HG02840 (cell line): ENCODE results near the gene ABCC5.

ENCODE experiments used
- ATAC-seq: cut with Tn5 transposase; IDR thresholded peaks from one replicate; pipeline ENCODE4 v1.9.1; 2021; ENCODE audit warnings: mild to moderate bottlenecking, moderate library complexity, moderate number of reproducible peaks; ENCODE audit not compliant: unreplicated experiment, low FRiP score

ABCC5 gene

GRCh38 chr3:183981990-183982644, 35.6 kb downstream of the ABCC5 start:
- ATAC-seq, result no peak

- no peak for ATAC-seq
Measured at GRCh38 chr3:183980403-183980802, 37.3 kb downstream of the ABCC5 start.

- ATAC-seq, result no peak
Measured at GRCh38 chr3:183975981-183976662, 41.6 kb downstream of the ABCC5 start.

GRCh38 chr3:183968666-183969245, 48.9 kb downstream of the ABCC5 start:
- ATAC-seq, result no peak

- no peak for ATAC-seq
Measured at GRCh38 chr3:183967693-183968092, 50.0 kb downstream of the ABCC5 start.

- no peak for ATAC-seq
Measured at GRCh38 chr3:183966361-183966791, 51.3 kb downstream of the ABCC5 start.

GRCh38 chr3:183962807-183963206, 54.9 kb downstream of the ABCC5 start:
- ATAC-seq, result no peak

GRCh38 chr3:183959214-183959613, 58.5 kb downstream of the ABCC5 start:
- no peak for ATAC-seq

- ATAC-seq, result no peak
Measured at GRCh38 chr3:183958775-183959174, 58.9 kb downstream of the ABCC5 start.

GRCh38 chr3:183958226-183958625, 59.5 kb downstream of the ABCC5 start:
- ATAC-seq, result no peak

- ATAC-seq, result no peak
Measured at GRCh38 chr3:183954875-183955274, 62.8 kb downstream of the ABCC5 start.

GRCh38 chr3:183953471-183954070, 64.1 kb downstream of the ABCC5 start:
- ATAC-seq, result no peak

- no peak for ATAC-seq
Measured at GRCh38 chr3:183951459-183951858, 66.2 kb downstream of the ABCC5 start.

GRCh38 chr3:183949690-183950089, 68.0 kb downstream of the ABCC5 start:
- ATAC-seq, result no peak

- ATAC-seq, result no peak
Measured at GRCh38 chr3:183946037-183946436, 71.6 kb downstream of the ABCC5 start.

GRCh38 chr3:183944775-183945174, 72.9 kb downstream of the ABCC5 start:
- ATAC-seq, result no peak

- no peak for ATAC-seq
Measured at GRCh38 chr3:183943739-183944138, 73.9 kb downstream of the ABCC5 start.

- no peak for ATAC-seq
Measured at GRCh38 chr3:183941216-183941615, 76.5 kb downstream of the ABCC5 start.

- no peak for ATAC-seq
Measured at GRCh38 chr3:183937601-183938286, 79.9 kb downstream of the ABCC5 start.

- ATAC-seq, result no peak
Measured at GRCh38 chr3:183933160-183933559, 84.5 kb downstream of the ABCC5 start.

GRCh38 chr3:183931881-183932280, 85.8 kb downstream of the ABCC5 start:
- ATAC-seq, result no peak
